ENCODE data around the gene HLX.

The HLX gene, protein sequence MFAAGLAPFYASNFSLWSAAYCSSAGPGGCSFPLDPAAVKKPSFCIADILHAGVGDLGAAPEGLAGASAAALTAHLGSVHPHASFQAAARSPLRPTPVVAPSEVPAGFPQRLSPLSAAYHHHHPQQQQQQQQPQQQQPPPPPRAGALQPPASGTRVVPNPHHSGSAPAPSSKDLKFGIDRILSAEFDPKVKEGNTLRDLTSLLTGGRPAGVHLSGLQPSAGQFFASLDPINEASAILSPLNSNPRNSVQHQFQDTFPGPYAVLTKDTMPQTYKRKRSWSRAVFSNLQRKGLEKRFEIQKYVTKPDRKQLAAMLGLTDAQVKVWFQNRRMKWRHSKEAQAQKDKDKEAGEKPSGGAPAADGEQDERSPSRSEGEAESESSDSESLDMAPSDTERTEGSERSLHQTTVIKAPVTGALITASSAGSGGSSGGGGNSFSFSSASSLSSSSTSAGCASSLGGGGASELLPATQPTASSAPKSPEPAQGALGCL

DNA sequence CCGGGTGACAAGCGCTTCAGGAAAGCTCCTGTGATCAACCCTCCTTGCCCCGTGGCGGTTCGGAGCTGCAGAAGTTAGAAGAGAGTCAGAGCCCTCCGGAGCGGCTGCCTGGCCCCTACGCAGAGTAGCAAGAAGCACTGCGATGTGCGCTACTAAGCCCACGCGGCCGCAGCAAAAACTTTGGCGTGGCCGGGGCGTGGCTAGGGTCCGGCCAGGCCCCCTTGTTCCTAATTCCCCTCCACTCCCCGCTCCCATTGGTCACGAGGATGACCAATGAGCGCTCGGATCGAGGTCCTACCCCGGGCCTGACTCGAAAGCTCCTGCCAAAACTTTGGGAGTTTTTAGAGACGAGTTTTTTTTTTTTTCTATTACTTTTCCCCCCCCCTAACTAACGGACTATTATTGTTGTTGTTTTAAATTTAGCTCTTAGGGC is at the start of gene HLX:
TSS of gene HLX (plus strand) at position 368 of the 433 bp plus-strand sequence. CDS start 415 bp downstream, outside the sequence.
- TF ChIP-seq, protein P1, sequence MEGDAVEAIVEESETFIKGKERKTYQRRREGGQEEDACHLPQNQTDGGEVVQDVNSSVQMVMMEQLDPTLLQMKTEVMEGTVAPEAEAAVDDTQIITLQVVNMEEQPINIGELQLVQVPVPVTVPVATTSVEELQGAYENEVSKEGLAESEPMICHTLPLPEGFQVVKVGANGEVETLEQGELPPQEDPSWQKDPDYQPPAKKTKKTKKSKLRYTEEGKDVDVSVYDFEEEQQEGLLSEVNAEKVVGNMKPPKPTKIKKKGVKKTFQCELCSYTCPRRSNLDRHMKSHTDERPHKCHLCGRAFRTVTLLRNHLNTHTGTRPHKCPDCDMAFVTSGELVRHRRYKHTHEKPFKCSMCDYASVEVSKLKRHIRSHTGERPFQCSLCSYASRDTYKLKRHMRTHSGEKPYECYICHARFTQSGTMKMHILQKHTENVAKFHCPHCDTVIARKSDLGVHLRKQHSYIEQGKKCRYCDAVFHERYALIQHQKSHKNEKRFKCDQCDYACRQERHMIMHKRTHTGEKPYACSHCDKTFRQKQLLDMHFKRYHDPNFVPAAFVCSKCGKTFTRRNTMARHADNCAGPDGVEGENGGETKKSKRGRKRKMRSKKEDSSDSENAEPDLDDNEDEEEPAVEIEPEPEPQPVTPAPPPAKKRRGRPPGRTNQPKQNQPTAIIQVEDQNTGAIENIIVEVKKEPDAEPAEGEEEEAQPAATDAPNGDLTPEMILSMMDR (IDR thresholded peaks at IDR 0.05; ENCODE audit: borderline replicate concordance, insufficient read depth, low read depth, low read length) = no peak

DNA sequence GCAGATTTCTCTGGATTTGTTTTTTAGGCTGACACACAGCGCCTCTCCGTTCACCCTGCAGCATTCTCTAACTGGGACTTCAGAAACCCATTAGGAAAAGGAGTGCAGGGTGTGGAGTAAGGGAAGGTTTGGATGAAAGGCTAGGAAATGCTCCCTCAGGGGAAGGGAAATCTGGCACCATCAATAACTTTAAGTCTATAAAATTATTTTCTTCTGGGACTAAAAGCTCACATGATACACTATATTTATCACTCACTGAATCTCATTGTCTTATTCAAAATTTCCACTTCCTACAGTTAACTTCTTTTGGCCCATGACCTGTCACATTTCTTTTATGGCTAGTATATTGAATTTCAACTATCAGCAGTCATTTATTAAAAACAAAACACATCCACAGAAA is 45.8 kb upstream of the HLX start:
- no peak overlapping the region for H3K4me3 ChIP-seq (ENCODE audit: low read depth, low read length)
- TF ChIP-seq, protein P1 (IDR thresholded peaks at IDR 0.05; ENCODE audit: borderline replicate concordance, insufficient read depth, low read depth, low read length) = no peak

More for the DNA sequence above, at the start of gene HLX:
- peak within 1 kb of the TSS; percentile 47 for H3K4me3 ChIP-seq (ENCODE audit: low read depth, low read length)

DNA sequence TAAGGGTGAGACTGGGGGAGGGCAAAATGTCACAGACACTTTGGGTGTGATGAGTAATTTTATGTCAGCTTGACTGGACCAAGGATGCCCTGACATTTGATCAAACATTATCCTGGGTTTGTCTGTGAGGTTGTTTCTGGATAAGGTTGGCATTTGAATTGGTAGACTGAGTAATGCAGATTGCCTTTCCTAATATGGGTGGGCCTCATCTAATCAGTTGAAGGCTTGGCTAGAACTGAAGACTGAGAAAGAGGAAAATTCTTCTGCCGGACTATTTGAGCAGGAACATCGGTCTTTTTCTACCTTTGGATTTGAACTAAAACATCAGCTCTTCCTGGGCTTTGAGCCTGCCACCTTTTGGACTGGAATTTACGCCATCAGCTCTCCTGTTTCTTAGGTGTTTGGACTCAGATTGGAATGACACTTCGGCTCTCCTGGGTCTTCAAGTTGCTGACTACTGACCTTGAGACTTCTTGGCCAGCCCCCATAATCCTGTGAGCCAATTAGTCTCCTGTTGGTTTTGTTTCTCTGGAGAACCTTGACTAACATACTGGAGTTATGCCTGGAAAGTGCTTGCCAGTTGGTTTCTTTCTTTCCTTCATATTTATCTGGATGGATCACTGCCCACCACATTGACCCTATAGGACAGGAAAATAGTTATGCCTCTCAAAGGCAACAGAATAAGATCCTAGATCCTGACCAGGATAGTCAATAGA is 44.9 kb upstream of the HLX start:
- TF ChIP-seq, protein P1 (IDR thresholded peaks at IDR 0.05; ENCODE audit: borderline replicate concordance, insufficient read depth, low read depth, low read length) = no peak

DNA sequence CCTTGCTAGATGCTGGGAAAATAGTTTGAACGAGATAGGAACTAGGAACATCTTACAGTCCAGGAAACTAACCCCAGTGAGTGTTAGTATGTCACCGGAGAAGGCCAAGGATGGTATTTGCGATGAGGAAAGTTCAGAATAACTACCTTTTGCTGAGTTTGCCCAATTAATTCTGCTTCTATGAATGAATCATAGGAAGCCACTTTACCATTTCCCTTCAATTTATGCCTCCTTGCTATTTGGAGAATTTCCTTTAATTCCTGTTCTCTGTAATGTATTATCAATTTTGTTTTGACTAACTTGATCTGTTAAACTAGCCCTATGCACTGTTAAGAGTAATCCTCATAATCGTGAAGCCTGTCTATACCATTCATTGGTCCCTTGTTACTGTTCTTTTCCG is 40.7 kb upstream of the HLX start:
- no peak overlapping the region for H3K4me3 ChIP-seq (ENCODE audit: low read depth, low read length)
- TF ChIP-seq, protein P1 (IDR thresholded peaks at IDR 0.05; ENCODE audit: borderline replicate concordance, insufficient read depth, low read depth, low read length) = no peak

More for the DNA sequence above, 44.9 kb upstream of the HLX start:
- H3K4me3 ChIP-seq (ENCODE audit: low read depth, low read length) = no peak overlapping the region

DNA sequence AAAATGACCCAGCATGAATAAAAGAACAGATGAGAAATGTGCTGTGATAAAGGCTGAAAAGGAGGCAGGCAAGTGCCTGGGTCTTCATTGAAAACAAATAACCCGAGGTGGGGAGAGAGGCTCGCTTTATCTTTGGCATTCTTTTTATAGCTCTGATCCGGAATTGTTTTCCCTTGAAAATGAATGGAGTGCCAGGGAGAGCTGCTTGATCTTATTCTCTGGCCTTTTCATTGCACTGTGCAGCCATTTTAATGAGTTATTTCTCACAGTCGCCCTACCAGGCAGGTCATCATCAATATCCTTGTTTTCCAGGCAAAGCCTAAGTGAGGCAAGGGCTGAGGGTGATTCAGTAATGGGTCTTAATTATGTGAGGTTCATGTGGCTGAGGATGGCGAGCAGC is 39.8 kb upstream of the HLX start:
- no peak overlapping the region for H3K4me3 ChIP-seq (ENCODE audit: low read depth, low read length)
- TF ChIP-seq, protein P1 (IDR thresholded peaks at IDR 0.05; ENCODE audit: borderline replicate concordance, insufficient read depth, low read depth, low read length) = no peak

DNA sequence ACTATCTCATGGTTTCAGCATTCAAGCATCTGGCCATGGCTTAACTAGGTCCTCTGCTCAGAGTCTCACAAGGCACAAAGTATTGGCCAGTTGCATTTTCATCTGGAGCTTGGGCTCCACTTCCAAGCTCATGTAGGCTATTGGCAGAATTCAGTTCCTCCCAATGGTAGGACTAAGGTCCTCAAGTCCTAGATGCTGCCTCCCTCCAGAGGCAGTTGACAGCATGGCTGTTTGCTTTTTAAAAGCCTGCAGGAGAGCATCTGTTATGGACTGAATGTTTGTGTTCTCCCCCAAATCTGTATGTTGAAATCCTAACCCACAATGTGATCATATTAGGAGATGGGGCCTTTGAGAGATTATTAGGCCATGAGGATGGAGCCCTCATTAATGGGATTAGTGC is 38.0 kb upstream of the HLX start:
- TF ChIP-seq, protein P1 (IDR thresholded peaks at IDR 0.05; ENCODE audit: borderline replicate concordance, insufficient read depth, low read depth, low read length) = no peak
- no peak overlapping the region for H3K4me3 ChIP-seq (ENCODE audit: low read depth, low read length)
